Cardiac fibroblast (primary cell): ENCODE data around the gene ASCC1.
A peak's percentile ranks its signal among the peaks of the same experiment; 100 is the strongest.
"Not testable (repeated sequence)": the region's sequence is repeated elsewhere in the genome, so short reads cannot be mapped to it uniquely, and the experiment has no call there.

Experiments
- DNase-seq, 2 donors: peaks; one replicate each; pipeline versions ENCODE4 v3.0.0 to v3.0.0-alpha.2; 2010; ENCODE audit warnings: low read depth in 2 of 2
- H3K4me3 ChIP-seq, 2 donors: replicated peaks in 1 of 2; 1 replicate in 1 of 2; 2 replicates in 1 of 2; pipeline ENCODE4 v1.5.1; 2011; ENCODE audit warnings: low read depth in 2 of 2, low read length in 2 of 2, mild to moderate bottlenecking in 2 of 2, moderate library complexity in 1 of 2
- TF ChIP-seq, protein P1 (sequence below): IDR thresholded peaks from one replicate; pipeline ENCODE4 v1.5.1; 2011; ENCODE audit warnings: low read depth, mild to moderate bottlenecking, low read length, inconsistent platforms

Gene ASCC1

DNA sequence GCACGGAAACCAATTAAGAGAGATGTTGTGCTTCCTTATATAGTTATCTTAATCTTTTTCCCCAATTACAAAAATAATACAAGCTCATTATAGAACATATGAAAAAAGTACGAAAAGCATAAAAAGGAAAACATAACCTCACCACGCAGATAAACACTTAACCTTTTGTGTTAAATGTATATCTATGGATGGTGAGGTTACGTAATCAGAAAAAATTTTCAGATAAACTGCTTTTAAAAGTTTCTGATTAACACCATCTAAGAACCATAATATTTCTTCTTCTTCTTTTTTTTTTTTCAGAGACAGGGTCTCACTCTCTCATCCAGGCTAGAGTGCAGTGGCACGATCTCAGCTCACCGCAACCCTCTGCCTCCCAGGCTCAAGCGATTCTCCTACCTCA lies 78.5 kb downstream of the ASCC1 start:
- H3K4me3 ChIP-seq, result no peak overlapping the region
- TF ChIP-seq, protein P1, sequence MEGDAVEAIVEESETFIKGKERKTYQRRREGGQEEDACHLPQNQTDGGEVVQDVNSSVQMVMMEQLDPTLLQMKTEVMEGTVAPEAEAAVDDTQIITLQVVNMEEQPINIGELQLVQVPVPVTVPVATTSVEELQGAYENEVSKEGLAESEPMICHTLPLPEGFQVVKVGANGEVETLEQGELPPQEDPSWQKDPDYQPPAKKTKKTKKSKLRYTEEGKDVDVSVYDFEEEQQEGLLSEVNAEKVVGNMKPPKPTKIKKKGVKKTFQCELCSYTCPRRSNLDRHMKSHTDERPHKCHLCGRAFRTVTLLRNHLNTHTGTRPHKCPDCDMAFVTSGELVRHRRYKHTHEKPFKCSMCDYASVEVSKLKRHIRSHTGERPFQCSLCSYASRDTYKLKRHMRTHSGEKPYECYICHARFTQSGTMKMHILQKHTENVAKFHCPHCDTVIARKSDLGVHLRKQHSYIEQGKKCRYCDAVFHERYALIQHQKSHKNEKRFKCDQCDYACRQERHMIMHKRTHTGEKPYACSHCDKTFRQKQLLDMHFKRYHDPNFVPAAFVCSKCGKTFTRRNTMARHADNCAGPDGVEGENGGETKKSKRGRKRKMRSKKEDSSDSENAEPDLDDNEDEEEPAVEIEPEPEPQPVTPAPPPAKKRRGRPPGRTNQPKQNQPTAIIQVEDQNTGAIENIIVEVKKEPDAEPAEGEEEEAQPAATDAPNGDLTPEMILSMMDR, result no peak
- no peak for DNase-seq

DNA sequence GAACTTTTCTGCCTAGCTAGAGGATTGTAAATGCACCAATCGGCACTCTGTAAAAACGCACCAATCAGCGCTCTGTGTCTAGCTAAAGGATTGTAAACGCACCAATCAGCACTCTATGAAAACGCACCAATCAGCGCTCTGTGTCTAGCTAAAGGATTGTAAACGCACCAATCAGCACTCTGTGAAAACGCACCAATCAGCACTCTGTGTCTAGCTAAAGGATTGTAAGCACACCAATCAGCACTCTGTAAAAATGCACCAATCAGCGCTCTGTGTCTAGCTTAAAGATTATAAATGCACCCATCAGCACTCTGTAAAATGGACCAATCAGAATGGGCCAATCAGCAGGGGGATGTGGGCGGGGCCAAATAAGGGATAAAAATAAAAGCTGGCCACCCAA lies 79.9 kb downstream of the ASCC1 start:
- not testable (repeated sequence) for DNase-seq

DNA sequence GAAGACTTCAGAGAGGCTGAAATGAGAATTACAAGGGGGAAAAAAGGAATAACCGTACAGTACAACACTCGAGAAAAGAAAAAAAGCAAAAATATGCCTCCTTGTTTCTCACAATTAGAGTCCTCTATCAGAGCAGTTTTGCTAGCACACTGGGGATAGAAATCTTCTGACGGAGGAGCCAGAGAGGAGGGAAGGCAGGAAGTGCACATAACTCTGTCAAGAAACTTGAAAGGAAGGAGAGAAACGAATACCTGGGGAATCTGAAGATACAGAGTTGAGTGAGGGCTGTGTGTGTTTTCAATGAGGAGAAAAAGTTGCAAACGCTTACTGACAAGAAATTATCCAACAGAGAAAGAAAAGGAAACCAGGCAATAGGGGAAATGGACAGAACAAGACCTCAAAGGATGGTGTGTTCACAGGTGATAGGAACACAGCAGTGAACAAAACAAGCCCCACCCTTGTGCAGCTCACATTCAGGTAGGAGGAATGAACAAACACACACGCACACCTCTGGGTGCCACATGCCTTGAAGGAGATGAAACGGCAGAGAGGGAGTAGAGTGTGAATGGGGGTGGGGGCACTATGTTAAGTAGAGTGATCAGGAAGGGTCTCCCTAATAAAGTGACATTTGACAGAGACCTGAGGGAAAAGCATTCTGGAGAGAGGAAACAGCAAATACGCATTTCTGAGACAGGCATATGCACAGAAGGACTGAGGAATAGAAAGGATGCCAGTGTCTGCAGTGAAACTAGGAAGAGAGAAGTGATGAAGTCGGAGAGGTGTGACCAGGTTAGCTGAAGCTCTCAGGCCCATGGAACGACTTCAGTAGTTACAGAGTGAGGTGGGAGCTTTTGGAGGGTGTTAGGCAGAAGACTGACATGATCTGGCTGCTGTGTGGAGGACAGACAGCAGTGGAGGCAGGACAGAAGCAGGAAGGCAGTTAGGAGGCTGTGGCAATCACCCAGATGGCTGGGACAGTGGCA lies 81.0 kb downstream of the ASCC1 start:
- TF ChIP-seq, protein P1, result no peak
- no peak overlapping the region for H3K4me3 ChIP-seq
- no peak for DNase-seq

More for the DNA sequence above, 79.9 kb downstream of the ASCC1 start:
- not testable (repeated sequence) for H3K4me3 ChIP-seq

DNA sequence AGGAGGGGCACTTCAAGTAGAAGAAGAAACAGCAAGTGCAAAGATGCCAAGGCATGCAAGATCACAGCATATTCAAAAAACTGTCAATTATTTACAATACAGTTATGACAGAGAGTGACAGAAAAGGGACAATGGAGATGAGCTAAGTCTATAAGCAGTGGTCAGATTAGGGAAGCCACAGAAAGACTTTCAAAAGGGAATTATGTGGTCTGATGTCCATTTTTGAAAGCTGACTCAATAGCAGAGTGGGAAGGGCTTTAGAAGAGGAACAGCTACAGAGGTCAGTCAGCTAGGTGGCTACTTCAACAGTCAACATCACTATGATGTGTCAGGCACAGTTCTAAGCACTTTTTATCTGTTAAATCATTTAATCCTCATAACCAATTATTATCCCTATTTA lies 82.6 kb downstream of the ASCC1 start:
- TF ChIP-seq, protein P1, result no peak
- peak; percentile 17 to 72 for DNase-seq
- no peak overlapping the region for H3K4me3 ChIP-seq

DNA sequence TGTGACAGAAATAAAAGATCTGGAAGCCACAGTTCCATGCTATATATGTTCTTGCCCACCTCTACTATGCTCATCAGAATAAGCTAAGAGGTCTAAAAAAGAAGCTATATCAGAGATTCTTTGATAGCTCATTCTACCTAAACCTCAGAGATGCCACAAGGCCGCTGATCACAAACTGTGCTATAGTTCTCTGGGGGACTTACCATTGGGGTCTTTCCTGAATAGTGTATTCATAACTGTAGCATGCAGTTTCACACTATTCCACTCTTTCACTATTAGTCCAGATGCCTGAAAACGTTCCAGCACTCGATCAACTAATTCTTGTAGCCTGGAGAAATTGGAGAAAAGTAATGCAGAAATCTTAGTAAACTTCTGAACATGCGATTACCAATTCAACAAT lies 83.2 kb downstream of the ASCC1 start:
- TF ChIP-seq, protein P1, result no peak
- DNase-seq, result no peak
- no peak overlapping the region for H3K4me3 ChIP-seq

DNA sequence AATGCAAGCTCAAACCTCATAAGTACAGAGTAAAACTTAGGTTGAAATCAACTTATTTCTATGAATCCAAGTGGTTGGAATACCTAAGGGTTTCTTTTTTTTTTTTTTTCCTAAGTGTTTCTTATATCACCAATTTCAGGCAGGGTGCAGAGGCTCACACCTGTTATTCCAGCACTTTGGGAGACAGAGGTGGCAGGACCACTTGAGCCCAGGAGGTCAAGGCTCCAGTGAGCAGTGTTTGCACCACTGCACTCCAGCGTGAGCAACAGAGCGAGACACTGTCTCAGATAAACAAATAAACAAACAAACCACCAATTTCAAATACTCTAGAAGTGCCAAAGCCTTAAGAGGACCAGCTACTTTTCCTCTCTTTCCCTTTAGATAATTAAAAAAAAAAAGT lies 88.5 kb downstream of the ASCC1 start:
- DNase-seq, result no peak
- TF ChIP-seq, protein P1, result no peak
- no peak overlapping the region for H3K4me3 ChIP-seq

DNA sequence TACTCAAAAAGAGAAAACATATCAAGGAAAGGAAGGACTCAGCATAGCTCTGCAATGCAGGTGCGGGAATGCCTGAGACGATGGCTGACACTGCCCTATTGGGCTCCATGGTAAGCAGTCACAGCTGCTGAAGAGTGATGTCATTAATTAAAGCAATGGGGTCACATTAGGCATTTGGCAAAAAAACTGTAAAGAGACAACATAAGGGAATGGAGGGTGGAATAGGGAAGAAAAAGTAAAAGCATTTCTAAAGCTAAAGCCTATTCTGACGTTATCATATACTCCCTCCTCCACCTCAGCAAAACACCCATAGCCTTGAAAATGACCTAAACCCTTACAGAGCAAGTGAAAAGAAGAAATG lies 89.2 kb downstream of the ASCC1 start:
- TF ChIP-seq, protein P1, result no peak

More for the DNA sequence above, 89.2 kb downstream of the ASCC1 start:
- no peak overlapping the region for H3K4me3 ChIP-seq
- DNase-seq, result no peak
